ENCODE results near the gene NEUROD4.
A peak's percentile ranks its signal among the peaks of the same experiment; 100 is the strongest.

DNA sequence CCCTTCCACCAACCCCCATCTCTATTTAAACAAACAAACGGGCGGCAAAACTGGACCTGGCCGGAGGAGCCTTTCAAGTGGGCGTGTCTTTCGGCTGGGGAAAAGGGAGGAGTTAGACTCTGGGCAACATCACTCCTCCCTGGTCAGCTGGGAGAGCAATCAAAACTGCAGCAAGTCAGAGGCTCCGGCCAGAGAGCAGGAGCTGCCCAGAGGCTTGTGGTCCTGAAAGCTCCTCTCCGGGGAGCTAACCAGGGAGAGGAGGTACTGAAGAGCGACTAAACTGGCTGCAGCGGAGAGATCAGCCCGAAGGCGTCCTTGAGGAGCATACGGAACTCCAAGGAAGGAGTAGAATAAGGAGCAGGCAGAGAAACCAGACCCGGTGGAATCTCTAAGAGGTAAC is at the start of gene NEUROD4:
- TF ChIP-seq REST (IDR thresholded peaks at IDR 0.05; ENCODE audit: insufficient read depth in 1 of 2, low read depth in 2 of 2, low read length in 2 of 2) (peak; percentile 86 to 96), TAF1 (IDR thresholded peaks at IDR 0.05; ENCODE audit: borderline replicate concordance, insufficient read depth, low read length) (no peak)

Data from PFSK-1 (cell line).